GM19193 (cell line): ENCODE results near the gene ACSS1.

Experiments
- POLR2A ChIP-seq: IDR thresholded peaks from 4 replicates; pipeline ENCODE4 v1.6.1; 2011; ENCODE audit not compliant: insufficient read depth, insufficient read length; ENCODE audit errors: extremely low read depth

ACSS1 gene

DNA sequence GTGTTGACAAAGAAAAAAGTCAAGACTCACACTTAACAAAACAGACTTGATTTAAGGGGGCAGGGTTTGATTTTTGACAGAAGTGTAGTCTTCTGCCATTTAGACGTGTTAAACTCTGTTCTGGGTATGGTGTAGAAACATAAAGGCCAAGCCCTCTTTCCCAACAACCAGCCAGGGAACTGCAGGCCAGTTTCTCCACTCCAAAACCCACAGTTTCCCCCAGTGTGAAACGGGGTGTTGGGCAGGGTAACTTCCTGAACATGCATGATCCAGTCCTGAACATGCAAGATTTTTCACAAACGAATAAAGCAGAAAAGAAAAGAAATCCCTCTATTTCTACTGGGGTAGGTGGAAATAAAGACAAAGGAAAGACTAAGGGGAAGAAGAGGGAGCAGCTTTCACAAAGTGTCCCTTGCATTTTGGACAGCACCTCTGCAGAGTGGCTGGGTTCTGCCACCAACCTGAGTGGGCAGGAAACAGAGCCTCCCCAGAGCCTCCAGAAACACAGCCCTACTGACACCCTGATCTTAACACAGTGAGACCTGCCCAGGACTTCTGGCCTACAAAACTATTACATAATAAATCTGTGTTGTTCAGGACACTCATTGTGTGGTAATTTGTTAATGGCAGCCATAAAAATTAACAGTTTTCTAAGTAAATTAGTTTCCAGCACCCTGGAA is 72.8 kb downstream of the ACSS1 start:
- no peak for TF ChIP-seq POLR2A

GRCh38 chr20:24983896-24984295 is 74.0 kb downstream of the ACSS1 start:
- TF ChIP-seq POLR2A, result no peak

- TF ChIP-seq POLR2A, result no peak
Observed at GRCh38 chr20:24981790-24982189, 76.1 kb downstream of the ACSS1 start.

DNA sequence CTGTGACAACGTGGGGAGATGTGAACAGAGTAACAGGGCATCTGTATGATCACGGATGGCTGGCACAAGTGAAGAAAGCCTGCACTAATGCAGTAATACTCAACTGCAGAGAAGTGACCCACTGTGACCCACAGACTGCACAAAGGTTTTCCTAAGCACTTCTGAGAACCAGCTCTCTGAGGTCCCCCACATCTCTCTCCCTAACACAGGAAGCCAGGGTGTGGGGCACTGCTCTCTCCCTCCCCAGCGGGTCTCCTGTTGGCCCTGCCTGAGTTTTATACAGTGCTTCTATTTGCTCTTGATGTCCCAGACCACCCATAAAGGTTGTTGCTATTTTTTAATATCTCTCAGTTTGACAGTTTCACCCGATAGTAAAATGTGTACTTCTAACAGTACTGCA is 76.7 kb downstream of the ACSS1 start:
- no peak for TF ChIP-seq POLR2A

GRCh38 chr20:24980291-24981053 is 77.5 kb downstream of the ACSS1 start:
- TF ChIP-seq POLR2A, result no peak

GRCh38 chr20:24979036-24979960 is 78.6 kb downstream of the ACSS1 start:
- TF ChIP-seq POLR2A, result no peak

DNA sequence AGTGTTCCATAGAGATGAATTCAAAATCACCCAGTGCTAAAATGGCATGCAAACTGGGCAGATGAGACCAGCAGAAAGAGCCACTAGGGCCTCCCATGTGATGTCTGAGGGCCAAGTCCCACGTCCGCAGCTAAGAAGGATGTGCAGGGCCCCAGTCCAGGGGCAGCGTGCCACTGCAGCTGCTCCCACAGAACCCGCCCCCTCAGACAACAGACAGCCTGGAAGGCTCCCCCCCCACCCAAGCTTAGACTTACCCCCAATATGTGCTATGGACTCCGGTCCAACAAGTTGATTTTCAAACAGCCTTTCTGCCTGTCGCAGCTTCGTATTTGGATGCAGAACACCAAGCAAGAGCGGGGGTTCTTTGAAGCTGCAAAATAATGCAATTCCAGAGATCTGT is 79.4 kb downstream of the ACSS1 start:
- TF ChIP-seq POLR2A, result no peak

GRCh38 chr20:24977797-24978196 is 80.1 kb downstream of the ACSS1 start:
- no peak for TF ChIP-seq POLR2A

- TF ChIP-seq POLR2A, result no peak
Observed at GRCh38 chr20:24977336-24977735, 80.6 kb downstream of the ACSS1 start.

DNA sequence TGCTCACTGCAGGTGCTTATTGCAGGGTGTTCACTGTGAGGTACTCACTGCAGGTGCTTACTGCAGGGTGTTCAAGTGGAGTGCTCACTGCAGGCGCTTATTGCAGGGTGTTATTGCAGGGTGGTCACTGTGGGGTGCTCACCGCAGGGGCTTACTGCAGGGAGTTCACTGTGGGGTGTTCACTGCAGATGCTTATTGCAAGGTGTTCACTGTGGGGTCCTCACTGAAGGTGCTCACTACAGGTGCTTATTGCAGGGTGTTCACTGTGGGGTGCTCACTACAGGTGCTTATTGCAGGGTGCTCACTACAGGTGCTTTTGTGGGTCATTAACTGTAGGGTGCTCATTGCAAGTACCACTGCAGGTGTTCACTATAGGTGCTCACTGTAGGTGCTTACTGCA is 85.6 kb downstream of the ACSS1 start:
- no peak for TF ChIP-seq POLR2A

- no peak for TF ChIP-seq POLR2A
Observed at GRCh38 chr20:24971376-24972101, 86.4 kb downstream of the ACSS1 start.

DNA sequence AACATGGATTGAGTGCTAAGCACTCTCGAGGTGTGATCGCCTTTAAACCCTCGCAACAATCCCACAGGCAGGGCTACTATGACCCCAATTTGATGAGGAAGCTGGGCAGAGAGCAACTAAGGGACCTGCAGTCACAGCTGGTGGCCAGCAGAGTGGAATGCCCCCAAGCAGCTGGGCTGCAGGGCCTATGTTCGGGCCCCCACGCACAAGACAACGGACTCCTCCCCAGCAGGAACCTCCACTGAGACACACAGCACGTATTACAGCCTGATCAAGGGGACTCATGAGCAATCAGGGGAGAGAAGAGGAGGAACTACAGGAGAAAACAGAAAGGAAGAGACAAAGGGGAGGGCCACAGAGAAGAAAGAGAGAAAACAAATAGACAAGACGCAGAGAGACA is 87.2 kb downstream of the ACSS1 start:
- TF ChIP-seq POLR2A, result no peak

GRCh38 chr20:24970030-24970553 is 87.8 kb downstream of the ACSS1 start:
- no peak for TF ChIP-seq POLR2A
